Anterior cingulate cortex (tissue), 58 donors: Measurements from ENCODE around the gene BAIAP2.
"Not testable (repeated sequence)": the region's sequence is repeated elsewhere in the genome, so short reads cannot be mapped to it uniquely, and the experiment has no call there.

Experiments used
- DNase-seq, 58 donors: peaks; one replicate each; lab custom pipeline; 2025; lab: John Stamatoyannopoulos, UW

Gene BAIAP2

DNA sequence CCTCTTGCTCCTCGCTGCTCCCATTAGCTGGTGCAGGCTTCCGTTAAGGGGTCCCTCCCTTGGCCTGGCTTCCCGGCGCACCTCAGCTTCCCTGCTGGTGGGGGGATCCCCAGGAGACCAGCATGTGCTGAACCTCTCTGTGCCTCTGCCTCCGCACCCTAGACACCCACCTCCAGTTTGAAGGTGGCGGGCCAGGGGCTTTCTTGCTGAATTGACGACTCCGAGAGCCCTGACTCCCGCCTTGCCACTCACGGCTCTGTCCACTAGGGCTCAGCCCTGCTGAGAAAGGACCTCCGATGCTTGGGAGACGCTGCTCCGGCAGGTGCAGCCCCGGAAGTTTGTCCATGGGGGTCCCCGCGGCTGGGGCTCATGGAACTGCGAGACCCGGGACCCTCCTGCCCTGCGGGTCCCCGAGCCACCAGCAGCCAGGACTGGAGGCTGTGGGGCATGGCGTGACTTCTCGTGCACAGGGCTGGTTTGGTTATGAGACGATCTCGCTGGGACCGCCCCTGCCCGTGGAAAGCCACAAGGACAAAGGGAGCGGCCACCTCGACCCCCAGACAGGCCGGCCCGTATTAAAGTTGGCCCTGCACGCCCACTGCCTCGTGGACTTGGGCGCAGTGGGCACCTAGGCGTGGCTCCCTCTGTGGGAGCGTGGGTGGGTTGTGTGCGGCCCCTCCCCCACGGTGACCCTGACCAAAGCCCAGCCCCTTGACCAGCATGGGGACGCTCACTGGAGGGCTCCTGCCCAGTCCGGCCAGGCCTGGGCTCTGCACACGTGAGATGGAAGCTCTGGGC lies 35.2 kb upstream of the BAIAP2 start:
- no peak for DNase-seq

DNA sequence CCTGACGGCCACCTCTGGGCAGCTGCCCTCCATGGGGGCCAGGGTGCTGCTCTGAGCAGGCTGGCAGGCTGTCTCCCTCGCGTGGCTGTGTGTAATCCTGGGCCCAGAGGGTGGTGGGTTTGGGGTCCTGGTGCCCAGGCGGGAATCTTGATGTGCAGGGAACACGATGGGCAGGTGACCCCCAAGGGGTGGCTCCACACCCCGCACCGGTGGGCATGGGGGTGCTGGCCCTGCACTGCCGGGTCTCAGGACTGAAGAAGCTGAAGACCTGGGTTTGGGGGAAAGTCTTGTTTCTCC lies 34.7 kb upstream of the BAIAP2 start:
- DNase-seq, result no peak

DNA sequence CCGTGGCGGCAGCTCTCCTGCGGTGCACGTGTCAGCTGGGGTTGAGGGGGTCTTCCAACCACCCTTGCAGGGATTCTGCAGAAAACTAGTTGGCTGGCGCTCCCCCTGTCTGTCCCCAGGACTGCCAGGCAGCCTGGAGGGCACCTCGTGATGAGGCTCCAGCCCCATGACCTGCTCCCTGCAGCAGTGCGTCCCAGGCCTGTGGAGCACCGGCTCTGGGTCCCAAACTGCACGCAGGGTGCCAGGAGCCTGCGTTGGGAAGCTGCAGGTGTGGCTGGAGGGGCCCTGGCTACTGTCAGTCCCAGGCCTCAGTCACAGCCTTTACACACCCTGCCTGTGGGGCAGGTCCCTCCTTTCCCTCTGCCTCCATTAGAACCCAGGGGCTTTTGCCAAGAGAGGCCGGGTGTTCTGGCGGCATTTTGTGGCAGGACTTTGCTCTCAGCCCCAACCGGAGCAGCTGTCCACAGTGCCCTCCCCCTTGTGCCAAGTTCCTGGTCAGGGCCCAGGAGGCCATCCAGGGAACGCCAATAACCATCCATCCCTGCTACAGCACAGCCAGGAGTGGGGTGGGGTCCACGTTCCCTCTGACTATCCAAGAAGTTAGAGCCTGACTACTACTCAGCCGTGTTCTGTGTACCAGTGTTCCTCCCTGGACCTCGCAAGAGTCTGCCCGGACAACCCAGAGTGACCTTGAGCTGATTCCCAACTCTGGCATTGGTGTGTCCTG lies 34.2 kb upstream of the BAIAP2 start:
- no peak for DNase-seq

DNA sequence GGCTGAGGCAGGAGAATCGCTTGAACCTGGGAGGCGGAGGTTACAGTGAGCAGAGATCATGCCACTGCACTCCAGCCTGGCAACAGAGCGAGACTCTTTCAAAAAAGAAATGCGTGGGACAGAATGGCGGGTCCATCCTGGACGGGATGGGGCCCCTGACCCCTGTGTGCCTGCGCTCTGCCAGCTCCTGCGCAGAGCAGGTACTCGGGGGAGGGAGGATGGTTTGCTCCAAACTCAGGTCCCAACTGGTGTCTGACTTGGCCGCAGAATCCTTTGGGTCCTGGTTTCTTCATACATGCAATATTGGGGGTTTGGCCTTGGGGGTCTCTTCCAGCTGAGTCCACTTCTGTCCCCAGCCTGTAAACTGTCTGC lies 33.0 kb upstream of the BAIAP2 start:
- no peak for DNase-seq

DNA sequence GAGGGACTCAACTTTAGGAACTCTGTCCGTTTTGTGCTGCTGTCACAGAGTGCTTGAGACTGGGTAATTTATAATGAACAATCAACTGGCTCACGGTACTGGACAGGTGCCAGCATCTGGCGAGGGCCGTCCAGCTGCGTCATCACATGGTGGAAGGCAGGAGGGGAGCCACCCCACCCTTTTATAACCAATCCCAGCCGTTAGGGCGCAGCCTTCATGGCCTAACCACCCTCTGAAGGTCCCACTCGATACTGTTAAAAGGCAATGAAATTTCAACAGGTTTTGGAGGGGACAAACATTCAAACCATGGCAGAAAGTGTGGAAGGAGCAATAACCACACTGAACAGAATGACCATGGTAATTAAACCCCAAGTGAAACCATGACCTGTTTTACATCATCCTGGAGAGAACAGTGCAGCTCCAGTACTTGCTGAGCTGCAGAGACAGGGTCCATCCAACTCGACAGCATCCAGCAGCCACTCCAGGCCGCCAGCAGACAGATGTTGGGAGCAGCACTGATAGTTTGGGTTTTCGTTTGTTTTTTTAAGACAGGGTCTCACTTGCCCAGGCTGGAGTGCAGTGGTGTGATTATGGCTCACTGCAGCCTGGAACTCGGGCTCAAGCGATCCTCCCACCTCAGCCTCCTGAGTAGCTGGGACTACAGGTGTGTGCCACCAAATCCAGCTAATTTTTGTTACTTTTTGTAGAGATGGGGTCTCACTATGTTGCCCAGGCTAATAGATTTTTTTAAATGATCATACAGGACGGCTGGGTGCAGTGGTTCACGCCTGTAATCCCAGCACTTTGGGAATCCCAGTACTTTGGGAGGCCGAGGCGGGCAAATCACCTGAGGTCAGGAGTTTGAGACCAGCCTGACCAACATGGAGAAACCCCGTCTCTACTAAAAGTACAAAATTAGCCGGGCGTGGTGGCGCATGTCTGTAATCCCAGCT lies 32.3 kb upstream of the BAIAP2 start:
- peak in 17 of 58 donors; percentile 12 to 78 (median 42) for DNase-seq

DNA sequence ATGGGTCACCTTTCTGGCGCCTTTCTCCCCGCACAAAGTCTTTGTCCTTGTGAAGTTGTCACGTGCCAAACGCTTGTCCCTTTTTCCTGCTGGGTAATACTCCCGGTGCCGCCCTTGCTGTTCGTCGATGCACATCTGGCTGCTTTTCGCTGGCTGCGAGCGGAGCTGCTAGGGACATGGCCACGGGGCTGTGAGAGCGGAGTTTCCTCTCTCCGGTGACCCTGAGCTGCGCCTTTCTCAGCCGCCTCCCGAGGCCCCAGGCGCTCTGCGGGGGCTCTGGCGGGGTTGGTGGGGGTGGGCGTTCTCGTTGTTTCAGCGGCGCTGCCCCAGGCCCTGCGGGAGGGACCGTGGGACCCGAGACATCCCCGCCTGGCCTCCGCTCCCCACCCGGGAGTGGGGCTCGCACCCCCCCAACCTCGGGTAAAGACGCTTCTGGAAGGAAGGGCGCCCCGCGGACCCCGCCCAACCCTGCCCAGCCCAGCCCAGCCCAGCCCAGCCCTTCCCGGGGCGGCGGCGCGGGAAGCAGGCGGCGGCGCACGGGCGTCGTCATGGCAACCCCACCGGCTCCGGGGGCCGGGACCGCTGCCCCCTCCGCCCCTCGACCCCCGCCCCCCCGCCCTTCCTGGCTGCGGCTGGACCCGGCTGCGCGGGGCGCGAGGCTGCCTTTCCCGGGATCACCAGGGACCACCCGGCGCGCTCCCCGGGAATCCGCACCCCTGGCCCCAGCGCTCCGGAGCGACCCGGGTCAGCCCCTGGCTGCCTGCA lies 31.1 kb upstream of the BAIAP2 start:
- no peak for DNase-seq

DNA sequence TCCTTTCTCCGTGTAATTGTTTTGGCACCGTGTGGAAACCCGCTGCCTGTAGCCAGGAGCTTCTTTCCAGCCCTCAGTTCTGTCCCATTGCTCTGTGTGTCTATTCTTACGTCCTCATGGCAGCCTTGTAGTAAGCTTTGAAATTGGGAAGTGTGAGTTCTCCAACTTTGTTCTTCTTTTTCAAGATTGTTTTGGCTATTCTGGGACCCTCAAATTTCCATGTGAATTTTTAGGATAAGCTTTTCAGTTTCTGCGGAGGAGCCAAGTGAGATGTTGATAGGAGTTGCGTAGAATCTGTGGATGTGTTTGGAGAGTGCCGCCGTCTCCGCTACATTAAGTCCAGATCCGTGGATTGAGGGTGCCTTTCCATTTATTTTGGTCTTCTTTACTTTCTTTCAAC lies 28.1 kb upstream of the BAIAP2 start:
- no peak for DNase-seq

DNA sequence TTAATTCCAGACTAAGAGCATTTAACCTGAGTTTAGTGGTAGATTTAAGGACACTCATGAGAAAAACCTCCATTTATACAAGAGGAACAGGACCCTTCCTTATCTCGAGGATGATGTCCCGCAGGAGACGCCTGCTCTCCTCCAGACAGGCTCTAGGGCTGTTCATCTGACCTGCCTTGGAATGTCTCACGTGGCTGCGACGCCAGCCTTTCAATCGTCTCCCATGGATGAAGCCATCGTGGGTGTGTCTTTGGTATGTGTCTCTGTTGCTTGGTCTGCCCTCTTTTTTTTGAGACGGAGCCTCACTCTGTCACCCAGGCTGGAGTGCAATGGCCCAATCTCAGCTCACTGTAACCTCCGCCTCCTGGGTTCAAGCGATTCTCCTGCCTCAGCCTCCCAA lies 26.8 kb upstream of the BAIAP2 start:
- no peak for DNase-seq

DNA sequence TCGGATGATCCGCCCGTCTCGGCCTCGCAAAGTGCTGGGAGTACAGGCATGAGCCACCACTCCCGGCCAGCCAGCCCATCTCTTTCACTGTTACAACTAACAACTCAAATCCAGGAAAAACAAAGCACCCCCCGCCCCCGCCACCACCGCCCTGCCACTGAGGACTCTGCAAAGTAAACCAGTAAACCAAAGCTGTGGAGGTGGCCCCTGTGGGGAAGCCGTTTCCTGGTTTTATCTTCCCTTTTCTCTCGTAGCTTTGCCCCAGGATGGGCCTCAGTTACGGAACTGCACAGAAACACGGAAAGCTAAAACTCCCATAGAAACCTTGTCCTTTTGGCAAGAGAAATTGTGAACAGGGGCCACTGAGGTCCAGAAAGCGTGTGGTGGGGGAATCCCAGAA lies 25.8 kb upstream of the BAIAP2 start:
- DNase-seq, result no peak

DNA sequence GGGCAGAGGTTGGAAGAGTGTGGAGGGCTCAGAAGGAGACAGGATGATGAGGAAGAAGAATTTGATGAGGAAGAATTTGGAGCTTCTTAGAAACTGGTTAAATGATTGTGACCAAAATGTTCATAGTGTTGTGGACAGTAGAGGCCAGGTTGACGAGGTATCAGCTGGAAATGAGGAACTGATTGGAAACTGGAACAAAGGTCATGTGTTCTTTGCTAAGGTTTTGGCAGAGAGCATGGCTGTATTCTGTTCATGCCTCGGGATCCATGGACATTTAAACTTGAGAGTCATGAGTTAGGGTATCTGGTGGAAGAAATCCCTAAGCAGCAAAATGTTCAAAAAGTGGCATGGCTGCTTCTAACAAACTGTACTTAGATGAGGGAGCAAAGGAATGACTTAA lies 24.0 kb upstream of the BAIAP2 start:
- DNase-seq, result no peak

DNA sequence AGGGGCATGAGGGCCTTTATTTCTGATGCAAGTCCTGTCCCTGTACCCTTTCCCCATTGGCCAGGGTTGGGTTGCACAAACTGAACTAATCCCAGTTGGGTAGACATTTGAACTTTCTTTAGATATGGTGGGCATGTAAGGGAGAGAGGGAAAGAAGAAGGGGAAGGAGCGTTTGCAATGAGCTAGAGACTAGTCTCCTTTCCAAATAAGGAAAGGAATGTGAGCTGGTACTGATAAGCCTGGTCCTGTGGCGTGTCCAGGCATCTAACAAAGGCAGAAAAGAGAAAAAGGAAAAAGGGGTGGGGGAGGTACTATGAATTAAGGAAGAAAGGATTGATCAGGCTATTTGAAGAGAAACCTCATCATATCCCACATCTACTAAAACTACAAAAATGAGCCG lies 23.0 kb upstream of the BAIAP2 start:
- no peak for DNase-seq

DNA sequence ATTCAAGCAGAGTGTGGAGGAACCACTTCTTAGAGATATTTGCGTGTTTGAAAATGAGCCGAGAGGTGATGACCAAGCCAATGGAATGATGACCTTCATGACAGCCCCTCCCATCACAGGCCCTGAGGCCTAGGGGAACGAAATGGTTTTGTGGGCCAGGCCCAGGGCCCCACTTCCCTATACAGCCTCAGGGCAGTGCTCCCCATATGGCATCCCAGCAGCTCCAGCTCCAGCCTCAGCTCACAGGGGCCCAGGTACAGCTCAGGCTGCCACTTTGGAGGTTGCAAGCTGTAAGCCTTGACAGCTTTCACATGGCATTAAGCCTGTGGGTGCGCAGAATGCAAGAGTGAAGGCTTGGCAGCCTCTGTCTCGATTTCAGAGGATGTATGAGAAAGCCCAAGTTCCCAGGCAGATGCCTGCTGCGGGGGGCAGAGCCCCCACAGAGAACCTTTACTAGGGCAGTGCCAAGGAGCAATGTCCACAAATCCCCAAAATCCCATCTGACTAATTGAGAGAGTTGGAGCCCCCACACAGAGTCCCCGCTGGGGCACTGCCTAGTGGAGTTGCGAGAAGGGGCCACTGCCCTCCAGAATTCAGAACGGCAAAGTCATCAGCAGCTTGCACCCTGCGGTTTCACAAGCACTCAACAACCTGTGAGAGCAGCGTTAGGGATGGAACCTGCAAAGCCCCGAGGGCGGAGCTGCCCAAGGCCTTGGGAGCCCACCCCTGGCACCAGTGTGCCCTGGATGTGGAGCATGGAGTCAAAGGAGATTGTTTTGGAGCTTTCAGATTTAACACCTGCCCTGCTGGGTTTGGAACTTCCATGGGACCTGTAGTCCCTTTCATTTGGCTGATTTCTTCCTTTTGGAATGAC lies 22.1 kb upstream of the BAIAP2 start:
- DNase-seq, result no peak

DNA sequence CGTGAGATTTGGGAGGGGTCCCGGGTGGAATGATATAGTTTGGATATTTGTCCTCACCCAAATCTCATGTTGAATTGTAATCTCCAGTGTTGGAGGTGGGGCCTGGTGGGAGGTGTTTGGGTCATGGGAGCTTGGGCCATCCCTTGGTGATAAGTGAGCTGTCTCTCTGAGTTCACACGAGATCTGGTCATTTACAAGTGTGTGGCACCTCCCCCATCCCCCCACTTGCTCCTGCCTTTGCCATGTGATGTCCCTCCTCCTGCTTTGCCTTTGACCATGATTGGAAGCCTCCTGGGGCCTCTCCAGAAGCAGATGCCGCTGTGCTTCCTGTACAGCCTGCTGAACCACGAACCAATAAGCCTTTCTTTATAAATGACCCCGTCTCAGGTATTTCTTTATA lies 21.3 kb upstream of the BAIAP2 start:
- no peak for DNase-seq

DNA sequence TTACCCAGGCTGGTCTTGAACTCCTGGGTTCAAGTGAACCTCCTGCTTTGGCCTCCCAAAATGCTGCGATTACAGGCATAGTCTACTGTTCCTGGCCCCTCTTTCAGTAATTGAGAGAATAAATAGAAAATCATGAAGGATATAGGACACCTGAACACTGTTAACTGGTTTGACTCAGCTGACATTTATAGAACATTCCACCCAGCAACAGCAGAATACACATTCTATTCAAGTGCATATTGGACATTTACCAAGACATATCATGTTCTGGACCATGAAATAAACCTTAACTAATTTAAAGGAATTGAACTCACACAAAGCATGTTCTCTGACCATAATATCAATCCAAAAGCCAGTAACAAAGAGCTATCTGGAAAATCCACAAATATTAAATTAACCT lies 19.8 kb upstream of the BAIAP2 start:
- DNase-seq, result no peak

DNA sequence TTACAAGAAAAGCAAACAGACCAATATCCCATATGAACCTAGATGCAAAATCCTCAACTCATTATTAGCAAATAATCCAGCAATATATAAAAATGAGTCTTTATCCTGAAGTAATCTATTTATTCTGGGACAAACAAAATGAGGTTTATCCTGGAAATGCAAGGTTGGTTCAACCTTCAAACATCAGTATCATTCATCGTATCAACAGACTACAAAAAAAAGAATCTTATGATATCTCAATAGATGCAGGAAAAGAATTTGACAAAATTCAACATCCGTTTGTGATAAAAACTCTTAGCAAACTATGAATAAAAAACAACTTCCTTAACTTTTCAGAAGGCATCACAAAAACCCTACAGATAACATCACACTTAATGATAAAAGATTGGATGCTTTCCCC lies 18.4 kb upstream of the BAIAP2 start:
- no peak for DNase-seq

DNA sequence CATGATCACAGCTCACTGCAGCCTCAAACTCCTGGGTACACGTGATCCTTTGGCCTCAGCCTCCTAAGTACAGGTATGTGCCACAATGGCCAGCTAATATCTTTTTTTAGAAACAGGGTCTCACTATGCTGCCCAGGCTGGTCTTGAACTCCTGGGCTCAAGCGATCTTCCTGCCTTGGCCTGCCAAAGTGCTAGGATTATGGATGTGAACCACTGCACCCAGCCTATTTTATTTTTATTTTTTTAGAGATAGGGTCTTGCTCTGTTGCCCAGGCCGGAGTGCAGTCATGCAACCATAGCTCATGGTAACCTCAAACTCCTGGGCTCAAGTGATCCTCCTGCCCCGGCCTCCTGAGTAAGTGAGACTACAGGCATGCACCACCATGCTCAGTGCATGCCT lies 17.6 kb upstream of the BAIAP2 start:
- not testable (repeated sequence) for DNase-seq

DNA sequence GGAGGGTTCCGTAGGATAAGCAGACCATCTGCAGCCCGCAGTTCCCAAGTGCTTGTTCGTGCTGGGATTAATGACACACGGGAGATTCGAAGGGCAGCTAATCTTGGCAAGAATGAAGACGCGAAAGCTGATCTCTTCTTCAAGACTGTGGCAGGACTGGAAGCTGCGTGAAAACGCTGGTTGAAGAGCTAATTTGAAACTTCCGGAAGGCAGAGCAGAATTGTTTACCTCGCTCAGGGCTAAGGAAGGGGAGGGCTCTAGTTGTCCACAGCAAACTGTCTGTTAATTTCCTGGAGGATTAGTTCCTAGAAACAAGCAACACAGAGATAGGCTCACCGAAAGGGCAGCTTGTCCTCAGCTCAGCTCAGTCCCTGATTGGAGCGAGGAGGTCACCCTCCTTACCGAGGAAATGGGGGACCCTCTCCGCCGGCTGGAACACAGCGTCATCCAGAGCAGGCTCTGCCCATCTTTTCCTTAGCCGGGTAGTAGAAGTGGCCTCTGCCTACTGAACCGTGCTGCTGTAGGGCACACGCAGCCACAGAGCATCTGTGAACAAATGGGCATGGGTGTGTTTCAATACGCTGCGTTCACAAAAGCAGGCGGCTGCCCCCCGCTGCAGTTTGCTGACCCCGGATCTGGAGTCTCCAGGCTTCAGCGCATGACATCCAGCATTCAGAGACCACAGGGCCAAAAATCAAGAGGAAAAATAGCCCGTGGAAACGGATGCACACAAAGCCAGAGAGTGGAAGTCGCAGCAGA lies 16.7 kb upstream of the BAIAP2 start:
- DNase-seq, result no peak

DNA sequence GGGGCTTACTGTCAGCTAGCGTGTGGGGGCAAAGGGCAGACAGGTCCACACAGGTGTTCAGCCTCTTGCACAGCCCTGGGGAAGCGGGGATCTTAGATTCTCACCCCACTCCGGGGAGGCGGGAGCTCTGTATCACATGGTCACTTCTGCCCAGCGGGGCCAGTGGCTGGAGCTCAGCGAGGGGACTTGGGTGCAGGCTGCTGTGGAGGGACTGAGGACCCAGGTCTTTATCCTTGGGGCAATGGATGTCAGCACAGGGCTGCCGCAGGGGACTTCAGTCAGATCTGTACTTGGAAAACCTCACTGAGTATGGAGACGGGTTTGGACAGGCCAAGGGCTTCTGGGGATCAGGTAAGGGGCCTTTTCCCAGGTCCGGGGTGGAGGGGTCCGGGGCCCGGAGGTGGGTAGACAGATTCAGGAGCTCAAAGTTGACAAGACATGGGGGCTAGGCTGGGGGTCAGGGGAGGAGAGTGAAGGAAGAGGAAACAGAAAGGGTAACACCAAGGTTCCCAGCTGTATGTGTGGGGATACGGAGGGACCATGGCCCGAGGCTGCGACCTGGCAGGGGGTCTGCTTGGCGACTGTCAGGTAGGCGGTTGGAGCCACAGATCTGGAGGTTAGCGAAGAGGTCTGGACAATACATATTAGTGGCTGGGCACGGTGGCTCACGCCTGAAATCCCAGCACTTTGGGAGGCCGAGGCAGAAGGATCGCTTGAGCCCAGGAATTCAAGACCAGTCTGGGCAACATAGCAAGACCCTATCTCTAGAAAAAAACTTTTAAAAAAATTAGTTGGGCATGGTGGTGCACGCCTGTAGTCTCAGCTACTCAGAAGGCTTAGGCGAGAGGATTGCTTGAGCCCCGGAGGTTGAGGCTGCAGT lies 15.1 kb upstream of the BAIAP2 start:
- DNase-seq, result no peak
